Measurements from ENCODE around the gene UNKL.

DNA sequence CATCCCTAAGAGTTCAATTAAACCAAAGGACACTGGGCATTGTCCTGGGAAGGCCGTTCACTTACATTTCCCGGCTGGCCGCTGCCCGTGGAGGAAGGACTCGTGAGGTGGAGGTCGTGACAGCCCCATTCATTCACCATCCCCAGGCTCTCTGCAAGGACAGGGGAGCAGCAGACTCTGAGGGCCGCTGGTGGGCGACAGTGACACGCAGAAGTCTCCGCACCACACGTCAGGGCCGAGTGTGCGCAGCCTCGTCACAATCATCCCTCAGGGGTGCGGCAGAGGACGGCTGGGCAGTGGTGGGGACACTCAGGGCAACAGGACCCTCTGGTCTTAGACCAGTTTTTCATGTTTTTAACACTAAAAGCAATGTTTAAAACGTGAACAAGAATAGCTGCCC, 21.7 kb downstream of the UNKL start:
- TF ChIP-seq, protein P1, sequence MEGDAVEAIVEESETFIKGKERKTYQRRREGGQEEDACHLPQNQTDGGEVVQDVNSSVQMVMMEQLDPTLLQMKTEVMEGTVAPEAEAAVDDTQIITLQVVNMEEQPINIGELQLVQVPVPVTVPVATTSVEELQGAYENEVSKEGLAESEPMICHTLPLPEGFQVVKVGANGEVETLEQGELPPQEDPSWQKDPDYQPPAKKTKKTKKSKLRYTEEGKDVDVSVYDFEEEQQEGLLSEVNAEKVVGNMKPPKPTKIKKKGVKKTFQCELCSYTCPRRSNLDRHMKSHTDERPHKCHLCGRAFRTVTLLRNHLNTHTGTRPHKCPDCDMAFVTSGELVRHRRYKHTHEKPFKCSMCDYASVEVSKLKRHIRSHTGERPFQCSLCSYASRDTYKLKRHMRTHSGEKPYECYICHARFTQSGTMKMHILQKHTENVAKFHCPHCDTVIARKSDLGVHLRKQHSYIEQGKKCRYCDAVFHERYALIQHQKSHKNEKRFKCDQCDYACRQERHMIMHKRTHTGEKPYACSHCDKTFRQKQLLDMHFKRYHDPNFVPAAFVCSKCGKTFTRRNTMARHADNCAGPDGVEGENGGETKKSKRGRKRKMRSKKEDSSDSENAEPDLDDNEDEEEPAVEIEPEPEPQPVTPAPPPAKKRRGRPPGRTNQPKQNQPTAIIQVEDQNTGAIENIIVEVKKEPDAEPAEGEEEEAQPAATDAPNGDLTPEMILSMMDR (IDR thresholded peaks at IDR 0.05): no peak
- TF ChIP-seq ZFX (IDR thresholded peaks at IDR 0.05; ENCODE audit: borderline replicate concordance): no peak

Measured in 22Rv1 (cell line).